ENCODE data around the gene NR6A1.

The NR6A1 gene

DNA sequence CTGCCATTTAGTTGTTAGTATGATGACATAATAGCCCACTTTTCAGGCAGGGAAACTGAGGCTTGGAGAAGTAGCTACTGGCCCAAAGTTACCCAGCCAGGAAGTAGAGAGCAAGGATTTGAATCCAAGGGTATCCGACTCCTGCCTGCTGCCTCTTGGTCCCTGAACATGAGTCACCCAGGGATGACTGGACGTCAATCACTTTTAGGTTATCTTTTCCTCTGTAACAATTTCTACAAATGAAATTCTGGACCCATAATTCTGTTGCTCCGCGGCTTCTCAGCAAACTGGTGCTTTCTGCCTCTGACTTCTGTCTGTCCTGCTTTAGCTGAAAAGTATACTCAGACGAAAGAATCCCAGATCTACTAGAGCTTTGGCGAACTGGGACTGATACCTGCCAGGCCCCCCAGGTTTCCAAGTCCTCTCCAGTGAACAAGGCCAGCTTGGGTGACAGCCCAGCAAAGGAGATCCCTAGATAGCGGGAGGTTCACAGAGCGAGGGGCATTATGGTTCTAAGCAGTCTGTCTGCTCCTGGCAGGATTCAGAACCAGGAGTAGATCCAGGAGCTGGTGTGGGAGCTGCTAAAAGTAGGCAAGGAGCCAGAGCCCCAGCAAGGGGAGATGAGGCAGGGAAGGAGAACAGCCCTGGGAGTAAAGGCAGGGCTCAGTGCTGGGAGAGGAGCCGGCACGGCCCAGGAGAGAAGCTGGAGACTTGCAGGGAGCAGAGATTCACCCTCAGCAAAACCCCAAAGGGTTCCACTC lies 26.4 kb upstream of the NR6A1 start:
- in situ Hi-C loops (cut with MboI; ENCODE audit: low sequenced_read_pairs), result no loop called here

DNA sequence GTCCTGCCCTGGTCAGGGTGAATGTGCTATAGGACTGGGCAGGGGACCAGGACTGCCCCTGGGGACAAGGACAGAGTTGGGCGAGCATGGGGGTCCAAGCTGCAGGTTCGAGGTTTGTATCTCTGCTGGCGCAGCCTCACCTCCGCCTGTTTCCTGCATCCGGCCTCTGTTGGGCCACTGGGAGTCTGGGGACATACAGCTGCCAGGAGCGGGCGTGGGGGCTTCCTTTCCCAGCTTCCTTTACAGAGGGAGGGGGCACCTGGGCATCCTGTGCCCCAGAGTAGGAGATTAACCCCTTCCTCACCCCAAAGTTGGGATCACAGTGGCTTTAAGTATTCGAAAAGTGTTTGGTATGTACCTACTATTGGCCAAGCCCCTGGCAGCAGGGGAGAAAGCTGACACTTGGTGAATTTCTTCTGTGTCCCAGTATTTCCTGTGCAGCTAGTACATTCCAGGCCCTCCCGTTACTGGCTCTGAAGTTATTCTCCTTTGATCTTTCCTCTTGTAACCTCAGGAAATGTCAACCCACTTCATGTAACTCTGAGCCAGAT lies 24.8 kb upstream of the NR6A1 start:
- in situ Hi-C loops (cut with MboI; ENCODE audit: low sequenced_read_pairs), result no loop called here

DNA sequence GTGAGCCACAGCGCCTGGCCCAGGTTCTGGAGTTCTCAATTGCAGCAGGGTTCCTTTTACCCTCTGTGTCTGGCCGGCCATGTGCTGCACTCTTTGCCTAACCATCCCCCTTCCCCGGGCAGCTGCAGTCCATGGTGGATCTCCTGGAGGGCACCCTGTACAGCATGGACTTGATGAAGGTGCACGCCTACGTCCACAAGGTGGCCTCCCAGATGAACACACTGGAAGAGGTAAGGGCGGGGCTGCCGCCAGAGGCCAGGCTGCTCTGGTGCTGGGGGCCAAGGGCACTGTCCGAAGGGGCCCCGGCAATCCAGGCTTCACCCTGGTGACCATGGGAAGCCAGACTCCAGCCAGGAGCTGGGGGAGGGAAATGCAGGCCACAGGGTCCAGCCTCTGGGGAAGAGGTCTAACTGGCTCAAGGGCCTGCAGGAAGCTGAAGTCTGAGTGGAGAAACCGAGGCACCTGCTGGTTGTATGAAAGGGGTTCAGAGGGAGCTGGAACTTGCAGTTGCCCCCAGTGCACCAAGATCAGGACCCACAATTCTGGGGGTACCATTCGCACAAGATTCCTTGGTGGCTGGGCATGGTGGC lies 23.9 kb upstream of the NR6A1 start:
- in situ Hi-C loops (cut with MboI; ENCODE audit: low sequenced_read_pairs), result no loop called here

DNA sequence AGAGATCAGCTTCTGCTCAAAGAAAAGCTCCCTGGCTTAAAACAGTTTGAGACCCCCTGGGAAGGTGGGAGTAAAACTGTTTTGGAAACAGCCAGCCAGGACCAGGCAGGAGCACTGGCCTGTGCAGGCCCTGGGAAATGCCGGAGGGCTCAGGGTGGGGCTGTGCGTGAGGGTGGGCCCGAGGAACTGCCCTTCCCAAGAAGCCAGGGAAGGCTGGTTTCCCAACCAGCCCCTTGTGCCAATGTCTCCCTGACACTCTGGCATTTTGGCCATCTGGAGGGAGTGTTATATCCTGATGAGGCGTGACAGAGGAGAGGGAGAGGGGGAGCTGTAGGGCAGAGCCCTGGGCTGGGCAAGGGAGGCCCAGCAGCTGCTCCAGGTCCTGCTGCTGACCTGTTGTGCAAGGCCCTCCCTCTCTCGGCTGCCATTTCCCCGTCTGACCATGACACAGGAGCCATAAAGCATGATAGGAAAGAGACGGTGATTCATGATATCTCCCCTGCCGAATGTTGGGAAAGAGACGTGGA lies 22.0 kb upstream of the NR6A1 start:
- in situ Hi-C loops (cut with MboI; ENCODE audit: low sequenced_read_pairs), result no loop called here

DNA sequence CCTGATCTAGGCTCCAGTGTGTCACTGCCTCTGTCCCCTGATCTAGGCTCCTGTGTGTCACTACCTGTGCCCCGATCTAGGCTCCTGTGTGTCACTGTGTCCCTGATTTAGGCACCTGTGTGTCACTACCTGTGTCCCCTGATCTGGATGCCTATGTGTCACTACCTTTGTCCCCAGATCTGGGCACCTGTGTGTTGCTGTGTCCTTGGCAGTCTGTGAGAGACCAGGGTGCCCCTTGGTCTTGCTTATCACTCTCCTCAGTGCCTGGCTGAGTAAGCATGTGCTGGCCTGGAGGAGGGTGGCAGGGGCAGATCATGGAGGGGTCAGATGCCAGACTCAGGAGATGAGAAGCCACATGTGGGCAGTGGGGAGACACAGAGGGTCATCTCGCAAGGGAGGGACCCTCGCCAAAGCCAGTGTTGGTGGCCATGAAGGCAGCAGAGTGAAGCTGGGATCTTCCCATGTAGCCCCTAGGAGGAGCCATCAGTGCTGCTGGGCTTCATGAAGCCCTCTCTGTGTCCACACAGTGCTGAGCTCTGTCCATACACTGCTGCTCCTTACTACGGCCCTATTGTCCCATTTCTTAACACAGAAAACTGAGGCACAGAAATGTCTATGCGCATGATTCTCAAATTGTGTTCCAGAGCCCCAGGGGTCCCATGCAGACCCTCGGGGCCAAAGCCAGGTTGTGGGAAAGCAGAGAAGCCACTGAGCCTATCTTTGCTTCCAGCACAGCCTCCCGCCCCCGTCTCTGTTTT lies 21.3 kb upstream of the NR6A1 start:
- in situ Hi-C loops (cut with MboI; ENCODE audit: low sequenced_read_pairs), result no loop called here

DNA sequence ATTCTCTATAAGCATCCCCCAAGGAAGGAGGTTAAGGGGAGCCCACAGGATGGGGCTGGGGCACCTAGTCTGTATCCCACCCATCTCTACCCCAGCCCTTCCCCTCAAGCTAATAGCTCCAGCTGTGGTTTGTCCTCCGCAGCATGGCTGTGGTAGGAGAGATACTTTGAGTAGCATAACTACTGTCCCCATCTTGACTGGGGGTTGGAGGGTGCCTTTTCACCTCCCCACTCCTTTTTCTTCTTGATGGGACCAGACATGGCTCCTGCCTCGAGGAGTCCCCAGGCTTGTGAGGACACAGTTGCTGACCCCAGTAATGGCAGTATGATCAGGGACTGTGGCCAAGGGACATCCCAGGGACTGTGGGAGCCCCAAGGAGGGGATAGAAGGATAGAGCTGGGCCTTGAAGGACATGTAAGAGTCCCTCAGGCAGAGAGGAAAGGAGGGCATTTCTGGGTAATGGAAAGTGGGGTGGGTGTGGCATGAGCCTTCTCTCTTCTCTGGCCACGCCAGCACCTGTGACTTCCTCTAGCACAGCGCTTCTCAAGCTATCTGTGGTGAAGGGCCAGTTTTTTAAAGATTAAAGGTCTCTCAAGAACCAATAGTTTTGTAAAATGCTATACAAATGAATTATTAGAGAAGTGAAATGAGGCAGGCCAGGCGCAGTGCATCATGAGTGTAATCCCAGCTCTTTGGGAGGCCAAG lies 19.8 kb upstream of the NR6A1 start:
- in situ Hi-C loops (cut with MboI; ENCODE audit: low sequenced_read_pairs), result no loop called here

DNA sequence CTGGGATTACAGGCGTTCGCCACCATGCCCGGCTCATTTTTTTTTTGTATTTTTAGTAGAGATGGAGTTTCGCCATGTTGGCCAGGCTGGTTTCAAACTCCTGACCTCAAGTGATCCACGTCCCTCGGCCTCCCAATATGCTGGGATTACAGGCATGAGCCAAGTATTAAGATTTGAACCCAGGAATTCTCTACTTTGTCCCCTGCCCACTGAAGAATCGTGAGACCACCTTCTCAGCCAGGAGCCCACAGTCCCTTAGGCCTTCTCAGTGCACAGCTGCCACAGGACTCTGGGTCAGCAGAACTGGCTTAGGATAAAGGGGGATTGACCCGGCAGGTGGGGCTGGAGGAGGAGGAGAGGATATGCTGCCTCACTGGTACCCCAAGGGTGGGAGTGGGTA lies 19.2 kb upstream of the NR6A1 start:
- in situ Hi-C loops (cut with MboI; ENCODE audit: low sequenced_read_pairs), result no loop called here

DNA sequence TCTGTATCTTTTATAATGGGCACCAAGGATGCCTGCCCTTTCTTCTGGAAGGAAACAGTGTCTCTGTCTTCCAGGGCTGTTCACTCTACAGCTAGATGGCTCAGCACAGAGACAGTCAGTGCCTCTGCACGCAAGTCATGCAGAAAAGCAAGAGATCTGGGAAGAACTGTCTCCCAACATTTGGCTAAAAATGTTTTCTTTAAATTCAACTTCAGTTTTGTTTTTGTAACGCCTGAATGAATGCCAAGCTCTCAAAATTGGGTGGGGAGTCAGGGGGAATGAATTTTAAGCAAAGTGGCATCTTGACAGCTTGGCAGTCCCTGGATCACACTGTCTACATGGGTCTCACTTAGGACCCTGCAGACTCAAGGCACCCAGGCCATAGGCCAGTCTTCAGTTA lies 18.4 kb upstream of the NR6A1 start:
- in situ Hi-C loops (cut with MboI; ENCODE audit: low sequenced_read_pairs), result no loop called here

DNA sequence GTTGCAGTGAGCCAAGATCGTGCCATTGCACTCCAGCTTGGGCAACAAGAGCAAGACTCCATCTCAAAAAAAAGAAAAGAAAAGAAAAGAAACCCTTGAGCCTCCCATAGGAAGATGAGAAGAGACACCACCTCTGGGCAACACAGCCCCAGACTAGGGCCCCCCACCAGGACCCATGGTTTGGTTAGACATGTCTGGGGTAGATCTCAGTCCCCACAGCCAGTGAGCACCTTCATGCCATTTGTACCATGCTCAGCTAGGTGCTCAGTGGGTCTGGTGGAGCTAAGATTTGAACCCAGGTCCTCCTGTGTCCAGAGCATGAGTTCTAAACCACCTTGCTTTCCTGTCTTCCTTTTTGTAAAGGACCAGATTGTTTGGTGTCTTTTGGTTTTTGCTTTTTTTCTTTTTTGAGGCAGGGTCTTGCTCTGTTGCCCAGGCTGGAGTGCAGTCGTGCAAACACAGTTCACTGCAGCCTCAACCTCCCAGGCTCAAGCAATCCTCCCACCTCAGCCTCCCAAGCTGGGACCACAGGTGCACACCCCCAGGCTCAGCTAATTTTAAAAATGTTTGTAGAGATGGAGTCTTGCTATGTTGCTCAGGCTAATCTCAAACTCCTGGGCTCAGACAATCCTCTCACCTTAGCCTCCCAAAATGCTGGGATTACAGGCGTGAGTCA lies 17.6 kb upstream of the NR6A1 start:
- in situ Hi-C loops (cut with MboI; ENCODE audit: low sequenced_read_pairs), result no loop called here

DNA sequence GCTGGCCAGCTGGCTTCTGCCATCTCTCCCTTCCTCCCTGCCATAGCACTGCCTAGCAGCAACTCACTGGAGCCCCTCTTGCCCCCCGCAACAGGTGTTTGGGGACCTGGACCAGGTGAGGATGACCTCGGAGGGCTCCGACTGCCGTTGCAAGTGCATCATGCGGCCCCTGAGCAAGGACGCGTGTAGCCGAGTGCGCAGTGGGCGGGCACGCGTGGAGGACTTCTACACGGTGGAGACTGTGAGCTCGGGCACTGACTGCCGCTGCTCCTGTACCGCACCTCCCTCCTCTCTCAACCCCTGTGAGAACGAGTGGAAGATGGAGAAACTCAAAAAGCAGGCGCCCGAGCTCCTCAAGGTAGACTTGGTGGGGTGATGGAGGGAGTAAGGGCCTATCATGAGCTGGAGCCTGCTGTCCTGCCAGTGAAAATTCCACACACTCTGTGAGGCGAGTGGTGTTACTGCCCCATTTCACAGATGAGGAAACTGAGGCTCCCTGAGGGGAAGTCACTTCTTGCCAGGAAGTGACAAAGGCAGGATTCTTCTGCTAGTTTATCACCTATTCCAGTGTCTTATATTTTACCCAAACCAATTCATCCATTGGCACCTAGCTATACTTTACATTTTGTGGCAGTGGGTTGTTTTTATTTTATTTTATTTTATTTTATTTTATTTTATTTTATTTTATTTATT lies 15.9 kb upstream of the NR6A1 start:
- in situ Hi-C loops (cut with MboI; ENCODE audit: low sequenced_read_pairs), result no loop called here

DNA sequence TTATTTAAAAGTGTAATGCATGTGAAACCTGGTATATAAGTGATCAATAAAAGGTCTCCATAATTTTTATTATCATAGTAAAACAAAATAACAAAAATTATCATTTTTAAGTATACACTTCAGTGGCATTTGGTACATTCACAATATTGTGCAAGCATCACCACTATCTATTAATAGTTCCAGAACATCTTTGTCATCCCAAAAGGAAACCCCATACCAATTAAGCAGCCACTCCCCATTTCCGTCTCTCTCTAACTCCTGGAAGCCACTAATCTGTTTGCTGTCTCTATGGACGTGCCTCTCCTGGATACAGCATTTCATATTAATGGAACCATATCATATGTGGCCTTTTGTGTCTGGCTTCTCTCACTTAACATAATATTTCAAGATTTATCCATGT lies 13.4 kb upstream of the NR6A1 start:
- in situ Hi-C loops (cut with MboI; ENCODE audit: low sequenced_read_pairs), result no loop called here

DNA sequence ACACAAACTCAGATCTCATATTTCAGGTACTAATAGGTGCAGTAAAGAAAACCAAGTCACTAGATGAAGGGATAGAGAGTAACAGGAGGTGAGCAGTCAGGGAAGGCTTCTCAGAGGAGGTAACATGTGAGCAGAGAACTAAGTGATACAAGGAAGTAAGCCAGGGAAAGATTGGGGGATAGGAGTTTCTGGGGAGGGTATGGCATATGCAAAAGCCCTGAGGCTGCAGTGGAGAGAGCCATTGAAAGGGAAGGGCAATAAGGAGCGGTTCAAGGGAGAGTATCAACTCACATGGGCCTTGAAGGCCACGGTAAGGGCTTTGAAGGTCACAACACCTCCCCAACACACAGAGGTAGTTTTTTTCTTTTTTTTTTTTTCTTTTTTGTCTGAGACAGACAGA lies 12.7 kb upstream of the NR6A1 start:
- in situ Hi-C loops (cut with MboI; ENCODE audit: low sequenced_read_pairs), result no loop called here

DNA sequence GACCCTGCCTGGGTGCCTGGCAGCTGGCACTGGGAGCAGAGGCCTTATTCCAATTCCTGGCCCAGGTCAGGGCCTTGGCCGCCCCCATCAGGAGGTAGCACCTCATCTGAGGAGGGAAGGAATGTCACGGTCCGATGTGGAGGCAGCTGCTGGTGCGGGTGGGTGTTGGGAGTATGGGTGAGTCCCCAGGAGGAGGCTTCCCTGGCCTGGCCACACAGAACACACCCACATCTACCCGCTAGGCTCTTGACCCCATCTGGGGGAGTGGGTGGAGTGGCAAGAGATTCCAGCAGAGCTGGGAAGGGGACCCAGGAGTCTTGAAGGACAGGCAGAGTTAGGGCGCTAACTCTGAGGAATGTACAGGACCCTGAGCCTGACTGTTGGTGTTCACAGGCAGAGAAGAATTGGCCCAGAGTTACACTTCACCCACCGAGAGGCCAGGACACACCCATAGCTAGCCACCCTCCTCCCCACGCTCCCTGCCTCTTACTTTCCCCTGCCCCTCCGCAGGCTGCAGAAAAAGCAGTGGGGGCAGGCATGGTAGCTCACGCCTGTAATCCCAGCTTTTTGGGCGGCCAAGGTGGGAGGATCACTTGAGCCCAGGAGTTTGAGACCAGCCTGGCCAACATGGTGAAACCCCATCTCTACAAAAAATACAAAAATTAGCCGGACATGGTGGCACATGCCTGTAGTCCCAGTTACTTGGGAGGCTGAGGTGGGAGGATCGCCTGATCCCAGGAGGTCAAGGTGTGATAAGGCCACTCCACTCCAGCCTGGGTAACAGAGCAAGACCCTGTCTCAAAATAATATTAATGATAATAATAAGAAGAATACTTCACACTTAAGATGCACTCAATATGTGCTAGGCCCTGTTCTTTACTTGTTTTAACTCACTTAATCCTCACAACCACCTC lies 11.8 kb upstream of the NR6A1 start:
- in situ Hi-C loops (cut with MboI; ENCODE audit: low sequenced_read_pairs), result no loop called here

DNA sequence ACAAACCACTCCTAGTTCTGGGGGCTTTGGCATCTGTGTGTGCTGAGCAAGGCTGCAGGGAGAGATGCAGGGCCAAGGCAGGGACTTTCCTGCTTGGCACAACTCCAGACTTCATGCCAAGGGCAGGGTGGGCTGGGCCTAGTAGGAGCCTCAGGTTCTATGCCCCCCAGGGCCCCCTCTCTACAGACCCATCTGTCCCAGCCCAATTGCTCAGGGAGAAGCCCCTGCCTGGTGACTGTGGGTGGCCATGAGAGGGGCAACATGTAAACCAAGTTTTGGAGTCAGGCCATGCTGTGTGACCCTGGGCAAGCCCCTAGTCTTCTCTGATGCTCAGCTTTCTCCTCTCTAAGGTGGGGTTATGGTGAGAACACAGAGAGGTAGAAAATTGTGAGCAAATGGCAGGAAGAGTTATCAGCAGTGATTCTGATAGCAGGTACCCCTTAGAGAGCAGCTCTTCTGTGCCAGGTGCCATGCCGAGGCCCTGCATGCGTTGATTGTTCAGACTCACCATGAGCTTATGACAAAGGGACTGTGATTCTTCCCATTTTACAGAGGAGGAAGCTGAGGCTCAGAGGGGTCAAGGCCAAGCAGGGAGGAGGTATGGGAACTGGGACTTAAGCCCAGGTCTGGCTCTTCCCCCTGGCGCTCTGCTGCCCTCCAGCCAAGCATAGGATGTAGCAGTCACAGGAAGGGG lies 11.0 kb upstream of the NR6A1 start:
- in situ Hi-C loops (cut with MboI; ENCODE audit: low sequenced_read_pairs), result no loop called here

DNA sequence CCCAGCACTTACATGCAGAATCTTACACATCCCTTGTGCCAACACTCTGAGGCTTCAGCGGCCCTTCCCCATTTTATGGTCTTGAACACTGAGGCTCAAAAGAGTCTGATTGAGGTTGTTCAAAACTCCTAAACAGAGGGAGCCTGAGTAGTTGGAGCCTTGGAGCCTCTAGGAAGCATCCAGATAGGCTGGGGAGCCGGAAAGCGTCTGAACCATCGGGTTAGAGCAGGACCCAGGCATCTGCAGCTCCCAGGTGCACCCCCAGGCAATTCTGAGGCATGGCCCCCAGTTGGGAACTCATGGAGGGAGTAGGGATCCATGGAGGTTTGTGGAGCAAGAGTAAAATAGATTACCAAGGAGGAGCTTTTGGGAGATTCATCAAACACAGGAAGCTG lies 9.6 kb upstream of the NR6A1 start:
- in situ Hi-C loops (cut with MboI; ENCODE audit: low sequenced_read_pairs), result no loop called here

DNA sequence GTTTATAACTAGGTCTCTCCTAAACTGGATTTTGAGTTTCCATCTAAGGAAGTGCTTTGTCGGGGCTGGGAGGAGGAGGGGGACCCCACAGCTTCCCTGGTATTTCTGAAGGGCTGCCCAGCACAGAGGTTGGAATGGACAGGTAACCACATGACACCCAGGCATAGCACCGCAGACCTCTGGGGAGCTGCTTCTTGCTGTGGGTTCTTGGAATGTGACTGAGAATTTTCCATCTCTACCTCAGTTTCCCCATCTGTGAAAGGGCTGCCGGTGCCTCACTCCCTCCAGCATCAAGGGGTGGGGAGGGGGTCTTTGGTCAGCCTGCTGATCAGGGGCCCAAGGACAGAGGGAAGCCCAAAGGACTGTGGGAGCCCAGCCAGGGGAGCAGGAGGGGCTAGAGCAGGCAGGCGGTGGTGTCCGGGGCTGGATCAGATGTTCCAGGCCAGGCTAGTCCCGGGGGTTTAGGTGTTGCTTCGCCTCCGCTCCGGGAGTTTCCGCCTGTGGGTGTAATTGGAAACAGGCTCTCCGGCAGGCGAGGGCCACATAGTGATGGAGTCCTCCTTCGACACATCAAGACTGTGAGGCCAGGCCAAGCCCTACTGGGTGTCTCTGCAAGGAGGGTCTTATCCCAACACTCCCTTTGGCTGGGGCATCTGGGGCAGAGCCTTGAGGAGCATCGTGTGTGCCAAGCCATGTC lies 9.1 kb upstream of the NR6A1 start:
- in situ Hi-C loops (cut with MboI; ENCODE audit: low sequenced_read_pairs), result no loop called here

DNA sequence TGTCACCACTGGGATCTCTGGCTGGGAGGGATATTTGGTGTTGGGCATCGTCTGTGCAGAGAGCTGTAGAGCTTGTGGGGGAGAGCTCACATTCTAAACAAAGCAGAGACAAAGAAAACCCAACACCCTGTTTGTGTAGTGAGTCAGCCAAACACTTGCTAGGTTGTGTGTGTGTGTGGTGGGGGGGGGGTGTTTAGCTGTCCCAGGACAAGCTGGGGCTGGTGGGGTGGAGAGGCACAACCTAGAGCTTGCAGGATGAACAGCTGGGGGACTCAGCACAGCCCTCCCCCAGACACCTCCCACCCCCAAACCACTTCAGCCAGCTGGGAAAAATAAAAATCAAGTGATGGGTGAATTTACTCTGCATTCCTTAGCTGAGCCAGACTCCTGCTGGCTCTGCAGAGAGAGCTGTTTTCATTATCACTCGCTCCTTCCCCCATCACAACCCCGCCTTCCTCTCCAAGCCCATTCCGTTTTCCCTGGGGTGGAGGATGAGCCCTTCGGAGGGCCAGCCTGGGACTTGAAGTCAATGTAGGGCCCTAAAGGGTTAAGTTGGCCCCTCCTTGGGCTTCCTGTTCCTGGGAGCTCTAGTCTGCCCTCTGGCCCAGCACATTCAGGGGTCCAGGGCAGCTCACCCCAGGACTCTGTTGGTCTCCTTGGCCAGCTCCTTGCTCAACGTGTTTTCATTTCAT lies 8.4 kb upstream of the NR6A1 start:
- in situ Hi-C loops (cut with MboI; ENCODE audit: low sequenced_read_pairs), result no loop called here

All from hTERT RPE-1 (cell line).